HG02588 (cell line): ENCODE data around the gene MAMSTR.

ENCODE experiments used
- ATAC-seq: cut with Tn5 transposase; IDR thresholded peaks from one replicate; pipeline ENCODE4 v1.9.1; 2021; ENCODE audit warnings: mild to moderate bottlenecking, moderate library complexity; ENCODE audit not compliant: unreplicated experiment

Gene MAMSTR

GRCh38 chr19:48746110-48746509 is 26.6 kb upstream of the MAMSTR start:
- no peak for ATAC-seq

GRCh38 chr19:48745208-48745995 is 25.9 kb upstream of the MAMSTR start:
- ATAC-seq, result no peak

- ATAC-seq, result no peak
Measured at GRCh38 chr19:48742096-48742495, 22.6 kb upstream of the MAMSTR start.

GRCh38 chr19:48741129-48741999 is 21.8 kb upstream of the MAMSTR start:
- ATAC-seq, result no peak

GRCh38 chr19:48740164-48740972 is 20.8 kb upstream of the MAMSTR start, which contains the start of gene RASIP1:
Gene RASIP1, minus strand, starts transcription at chr19:48740610. Its CDS starts 328 bp downstream, at chr19:48740282.
- no peak for ATAC-seq

GRCh38 chr19:48739404-48740163 is 20.1 kb upstream of the MAMSTR start:
- ATAC-seq, result no peak

GRCh38 chr19:48738557-48739403 is 19.3 kb upstream of the MAMSTR start:
- peak; percentile 70 for ATAC-seq

GRCh38 chr19:48737360-48737998 is 18.0 kb upstream of the MAMSTR start:
- ATAC-seq, result no peak

- ATAC-seq, result no peak
Measured at GRCh38 chr19:48735031-48735615, 15.6 kb upstream of the MAMSTR start.

GRCh38 chr19:48734625-48735024 is 15.1 kb upstream of the MAMSTR start:
- no peak for ATAC-seq

GRCh38 chr19:48731452-48731851 is 11.9 kb upstream of the MAMSTR start:
- ATAC-seq, result no peak

- no peak for ATAC-seq
Measured at GRCh38 chr19:48728911-48729664, 9.6 kb upstream of the MAMSTR start.

GRCh38 chr19:48726556-48726955 is 7.0 kb upstream of the MAMSTR start:
- no peak for ATAC-seq

GRCh38 chr19:48724796-48725753 is 5.5 kb upstream of the MAMSTR start:
- ATAC-seq, result no peak

- no peak for ATAC-seq
Measured at GRCh38 chr19:48722196-48722708, 2.7 kb upstream of the MAMSTR start.

- peak; percentile 76 for ATAC-seq
Measured at GRCh38 chr19:48720613-48721296, 1.2 kb upstream of the MAMSTR start.
